GM18873 (cell line): ENCODE data around the gene NAV3.
"Not testable (repeated sequence)": the region's sequence is repeated elsewhere in the genome, so short reads cannot be mapped to it uniquely, and the experiment has no call there.

Experiments used
- ATAC-seq: cut with Tn5 transposase; IDR thresholded peaks from one replicate; pipeline ENCODE4 v1.9.1; 2021; ENCODE audit warnings: mild to moderate bottlenecking, moderate library complexity, moderate number of reproducible peaks; ENCODE audit not compliant: unreplicated experiment, low FRiP score

The NAV3 gene

GRCh38 chr12:78099806-78100205 lies 269.1 kb downstream of the NAV3 start:
- no peak for ATAC-seq

GRCh38 chr12:78101113-78101876 lies 270.6 kb downstream of the NAV3 start:
- no peak for ATAC-seq

DNA sequence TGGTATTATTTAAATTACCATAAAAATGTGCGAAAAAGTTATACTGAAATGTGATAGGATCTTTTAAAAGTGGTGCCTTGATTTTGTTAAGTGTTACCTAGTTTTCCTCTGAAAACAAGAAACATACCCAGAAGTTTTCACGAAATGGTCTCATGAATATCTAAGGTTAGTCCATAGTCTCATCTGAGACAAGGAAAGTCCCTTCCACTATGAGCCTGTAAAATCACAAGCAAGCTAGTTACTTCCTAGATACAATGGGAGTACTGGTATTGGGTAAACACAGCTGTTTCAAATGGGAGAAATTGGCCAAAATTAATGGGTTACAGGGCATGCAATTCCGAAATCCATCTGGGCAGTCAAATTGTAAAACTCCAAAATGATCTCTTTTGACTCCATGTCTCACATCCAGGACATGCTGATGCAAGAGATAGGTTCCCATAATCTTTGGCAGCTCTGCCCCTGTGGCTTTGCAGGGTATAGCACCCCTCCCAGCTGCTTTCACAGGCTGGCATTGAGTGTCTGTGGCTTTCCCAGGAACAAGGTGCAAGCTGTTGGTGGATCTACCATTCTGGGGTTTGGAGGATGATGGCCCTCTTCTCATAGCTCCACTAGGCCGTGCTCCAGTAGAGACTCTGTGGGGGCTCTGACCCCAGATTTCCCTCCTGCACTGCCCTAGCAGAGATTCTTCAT lies 271.4 kb downstream of the NAV3 start:
- no peak for ATAC-seq

- not testable (repeated sequence) for ATAC-seq
These were observed 272.1 kb downstream of the NAV3 start for GRCh38 chr12:78102801-78103200.

DNA sequence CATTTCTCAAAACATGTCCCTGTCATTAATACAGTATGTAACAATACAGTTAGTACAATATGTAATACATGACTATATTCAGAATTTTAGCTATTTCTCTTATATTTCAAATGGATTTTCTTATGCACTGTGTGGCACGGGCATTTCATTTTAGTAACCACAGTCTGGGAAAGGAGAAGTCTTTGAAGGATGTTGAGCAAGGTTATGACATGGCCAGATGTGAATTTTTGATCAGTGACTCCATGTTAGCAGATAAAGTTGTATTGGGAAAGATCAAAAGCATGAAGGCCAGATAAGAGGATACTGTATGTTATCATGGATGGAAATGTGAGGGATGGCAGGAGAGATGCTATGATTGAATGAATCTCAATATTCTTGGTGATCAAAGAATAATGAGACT lies 285.2 kb downstream of the NAV3 start:
- no peak for ATAC-seq

GRCh38 chr12:78118036-78118435 lies 287.3 kb downstream of the NAV3 start:
- ATAC-seq = no peak

- no peak for ATAC-seq
These were observed 287.8 kb downstream of the NAV3 start for GRCh38 chr12:78118486-78118885.

- no peak for ATAC-seq
These were observed 288.7 kb downstream of the NAV3 start for GRCh38 chr12:78119351-78119918.

- no peak for ATAC-seq
These were observed 289.6 kb downstream of the NAV3 start for GRCh38 chr12:78120306-78120705.

DNA sequence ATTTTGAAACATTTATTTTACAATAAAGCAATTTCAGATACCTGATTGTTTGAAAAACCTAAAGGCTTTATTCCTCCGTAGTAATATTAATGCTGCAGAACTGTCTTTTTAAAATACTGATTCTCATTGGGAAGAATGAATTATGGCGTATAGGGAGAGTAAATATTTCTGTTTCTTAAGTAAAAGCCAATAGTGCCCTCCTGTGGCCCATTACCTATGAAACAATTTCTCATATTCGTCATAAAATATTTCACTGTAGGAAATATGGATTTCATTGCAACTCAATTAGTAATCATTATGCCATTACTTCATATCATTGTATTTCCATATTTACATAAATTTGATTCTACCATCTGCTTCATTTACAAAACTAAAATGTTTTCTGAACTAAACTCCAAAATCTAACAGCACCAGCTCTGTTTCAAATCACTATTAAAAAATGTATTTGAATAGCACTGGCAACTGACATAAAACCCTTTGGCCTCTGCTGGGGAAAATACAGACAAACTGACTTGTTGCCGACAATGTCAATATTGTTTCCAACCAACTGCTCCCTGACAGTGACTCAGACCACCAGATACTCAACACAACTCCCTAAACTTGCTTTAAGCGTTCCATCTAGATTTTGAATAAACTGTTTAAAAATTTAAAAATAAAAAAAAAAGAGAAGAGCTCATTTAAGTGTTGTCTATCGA lies 290.3 kb downstream of the NAV3 start:
- no peak for ATAC-seq

DNA sequence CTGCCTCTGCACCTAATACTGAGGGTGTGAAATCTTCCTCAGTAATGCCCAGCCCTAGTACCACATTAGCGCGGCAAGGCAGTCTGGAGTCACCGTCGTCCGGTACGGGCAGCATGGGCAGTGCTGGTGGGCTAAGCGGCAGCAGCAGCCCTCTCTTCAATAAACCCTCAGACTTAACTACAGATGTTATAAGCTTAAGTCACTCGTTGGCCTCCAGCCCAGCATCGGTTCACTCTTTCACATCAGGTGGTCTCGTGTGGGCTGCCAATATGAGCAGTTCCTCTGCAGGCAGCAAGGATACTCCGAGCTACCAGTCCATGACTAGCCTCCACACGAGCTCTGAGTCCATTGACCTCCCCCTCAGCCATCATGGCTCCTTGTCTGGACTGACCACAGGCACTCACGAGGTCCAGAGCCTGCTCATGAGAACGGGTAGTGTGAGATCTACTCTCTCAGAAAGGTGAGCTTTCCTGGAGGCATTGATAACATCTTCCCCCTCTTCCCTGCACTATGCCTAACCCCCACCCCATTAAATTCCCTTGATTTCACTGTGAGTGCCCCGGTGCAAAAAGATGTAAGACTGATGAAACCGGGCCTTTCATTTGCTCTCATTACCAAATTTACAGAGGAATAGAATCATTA lies 291.4 kb downstream of the NAV3 start:
- no peak for ATAC-seq

DNA sequence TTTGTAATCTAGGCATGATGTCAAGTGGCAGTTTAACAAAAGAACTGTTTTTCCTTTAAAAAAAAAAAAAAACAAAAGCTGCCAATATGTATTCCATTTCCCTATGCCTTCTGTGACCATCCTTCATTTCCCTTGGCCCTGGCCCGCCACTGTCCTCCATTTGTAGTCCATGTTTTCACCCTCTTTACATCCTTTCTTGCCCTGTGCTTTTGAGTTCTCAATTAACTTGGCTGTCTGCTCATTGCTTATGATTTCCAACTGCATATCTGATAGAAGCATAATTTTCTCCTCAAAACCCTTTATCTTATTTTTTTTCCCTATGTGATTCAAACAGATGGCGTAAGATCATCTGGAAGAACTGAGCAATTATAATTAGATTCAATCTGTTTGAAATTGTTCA lies 297.5 kb downstream of the NAV3 start:
- no peak for ATAC-seq

GRCh38 chr12:78143717-78144116 lies 313.0 kb downstream of the NAV3 start:
- ATAC-seq = no peak

GRCh38 chr12:78145398-78145797 lies 314.7 kb downstream of the NAV3 start:
- ATAC-seq = no peak

- ATAC-seq = no peak
These were observed 315.7 kb downstream of the NAV3 start for GRCh38 chr12:78146365-78146772.

DNA sequence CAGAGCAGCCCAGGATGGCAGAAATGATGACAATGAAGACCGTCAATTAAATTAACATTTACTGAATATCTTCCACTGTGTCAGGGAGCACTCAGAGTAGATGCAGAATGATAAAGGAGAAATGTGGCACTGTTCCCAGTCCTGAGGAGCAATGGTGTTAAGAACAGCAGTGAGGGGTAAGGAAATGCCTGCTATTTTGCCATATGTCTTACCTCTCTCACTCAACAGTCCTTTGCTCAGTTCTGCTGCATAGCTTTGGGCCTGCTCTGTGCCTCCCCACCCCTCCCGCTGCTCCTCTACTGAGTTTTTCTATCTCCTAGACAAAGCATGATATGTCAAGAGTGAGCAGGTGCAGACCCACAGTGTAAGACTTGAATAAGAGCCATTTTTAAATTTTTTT lies 318.8 kb downstream of the NAV3 start:
- no peak for ATAC-seq

DNA sequence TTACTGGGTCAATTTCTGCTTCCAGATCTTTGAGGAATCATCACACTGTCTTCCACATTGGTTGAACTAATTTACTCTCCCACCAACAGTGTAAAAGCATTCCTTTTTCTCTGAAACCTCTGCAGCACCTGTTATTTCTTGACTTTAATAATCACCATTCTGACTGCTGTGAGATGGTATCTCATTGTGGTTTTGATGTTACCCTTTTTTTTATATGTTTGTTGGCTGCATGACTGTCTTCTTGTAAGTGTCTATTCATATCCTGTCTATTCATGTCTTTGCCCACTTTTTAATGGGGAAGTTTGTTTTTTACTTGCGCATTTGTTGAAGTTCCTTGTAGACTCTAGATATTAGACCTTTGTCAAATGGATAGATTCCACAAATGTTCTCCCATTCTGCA lies 324.9 kb downstream of the NAV3 start:
- no peak for ATAC-seq

DNA sequence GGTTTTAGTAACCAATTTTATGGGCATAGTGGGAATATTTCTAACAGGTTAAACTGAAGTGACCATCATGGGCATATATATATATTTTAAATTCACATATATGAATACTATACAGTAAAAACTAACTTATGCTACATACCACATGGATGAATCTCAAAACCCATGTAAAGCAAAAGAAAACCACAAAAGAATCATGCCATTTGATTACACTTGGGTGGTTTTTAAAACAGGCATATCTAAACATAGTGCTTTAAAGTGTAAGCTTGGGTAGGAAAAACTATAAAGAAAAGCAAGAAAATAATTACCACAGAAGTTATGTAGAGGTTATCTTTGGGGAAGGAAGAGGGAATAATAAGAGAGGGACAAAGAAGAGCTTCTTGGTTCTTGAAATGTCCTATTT lies 326.1 kb downstream of the NAV3 start:
- no peak for ATAC-seq

- ATAC-seq = no peak
These were observed 326.5 kb downstream of the NAV3 start for GRCh38 chr12:78157199-78157598.

DNA sequence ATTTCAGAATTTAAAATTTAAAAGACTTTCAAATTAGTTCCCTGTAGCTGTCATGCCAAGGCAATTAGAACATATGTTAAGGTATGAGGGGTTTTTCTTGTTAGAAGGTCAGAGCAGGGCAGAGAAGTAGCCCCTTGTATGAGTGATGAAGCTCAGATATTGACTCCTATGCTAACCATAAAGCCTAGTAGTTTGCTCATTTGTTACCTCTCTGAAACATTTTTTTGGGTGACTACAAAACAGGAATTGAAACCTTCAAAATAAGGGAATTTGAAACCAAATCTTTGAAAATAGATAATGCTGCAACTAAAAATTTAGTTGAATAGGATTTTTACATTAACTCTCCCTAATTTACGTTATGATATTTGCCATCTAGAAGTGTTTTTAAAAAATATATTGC lies 333.5 kb downstream of the NAV3 start:
- no peak for ATAC-seq

GRCh38 chr12:78167510-78167909 lies 336.8 kb downstream of the NAV3 start:
- no peak for ATAC-seq
